ENCODE measurements around the gene ZDHHC19.

GRCh38 chr3:196217307-196218154, 6.3 kb upstream of the ZDHHC19 start:
- no peak for TF ChIP-seq CTCF (conservative IDR thresholded peaks at IDR 0.05 in 1 of 2, IDR thresholded peaks at IDR 0.05 in 1 of 2; ENCODE audit: extremely low read depth in 1 of 2, insufficient read depth in 1 of 2, low read depth in 1 of 2, low read length in 2 of 2)
- no peak for TF ChIP-seq EZH2 (IDR thresholded peaks at IDR 0.05; ENCODE audit: borderline replicate concordance, low read length)

Measured in mammary epithelial cell (primary cell).